ENCODE data around the gene C1orf174. TPM values are rescaled to one million over a fixed set of nuclear protein-coding genes. Genes with fewer than 3 reads are reported as not detected.

The C1orf174 gene
- total and polyA plus RNA-seq, 2 of the 13 experiments (the other 11 are each of a cell fraction or from before 2014, with no cell fraction given): 21.6 to 31.4 TPM

- peak; percentile 57; the same call in 1 of the 2 replicates for TF ChIP-seq TFDP1 (CRISPR knock-in tag; IDR thresholded peaks at IDR 0.05; ENCODE audit: borderline replicate concordance)
- TF ChIP-seq ZNF580 (CRISPR knock-in tag; IDR thresholded peaks at IDR 0.05; ENCODE audit: borderline replicate concordance, low read depth): 0 out of 2 replicates have a peak, but pooled peaks have one; percentile 10
- no peak for TF ChIP-seq GATA4 (IDR thresholded peaks at IDR 0.05; ENCODE audit: borderline replicate concordance, low read depth)
- peak; percentile 41; the same call in 1 of the 2 replicates for TF ChIP-seq NR0B2 (CRISPR knock-in tag; IDR thresholded peaks at IDR 0.05)
- TF ChIP-seq SAP130 (CRISPR knock-in tag; IDR thresholded peaks at IDR 0.05; ENCODE audit: low read depth): peak; percentile 51
- TF ChIP-seq REL (CRISPR knock-in tag; conservative IDR thresholded peaks at IDR 0.05): no peak
- 0 out of 2 replicates have a peak, but pooled peaks have one; percentile 27 for TF ChIP-seq SPEN (CRISPR knock-in tag; IDR thresholded peaks at IDR 0.05; ENCODE audit: low read depth)
- no peak for TF ChIP-seq ZNF510 (CRISPR knock-in tag; IDR thresholded peaks at IDR 0.05; ENCODE audit: low read depth)
- TF ChIP-seq ZBTB38 (CRISPR knock-in tag; IDR thresholded peaks at IDR 0.05): peak; percentile 62; the same call in 1 of the 2 replicates
- TF ChIP-seq ZNF687 (CRISPR knock-in tag; IDR thresholded peaks at IDR 0.05): peak; percentile 53
- 0 out of 4 replicates have a peak, but pooled peaks of 1 of the 2 experiments have one; percentile 25 for TF ChIP-seq POLR2A (IDR thresholded peaks at IDR 0.05; ENCODE audit: insufficient read depth in 1 of 2, low read depth in 2 of 2, low read length in 2 of 2)
- TF ChIP-seq KIAA2018 (CRISPR knock-in tag; IDR thresholded peaks at IDR 0.05; ENCODE audit: borderline replicate concordance): no peak
These were observed 41.7 kb downstream of the C1orf174 start (continued) for GRCh38 chr1:3858231-3858981.
